Measurements from ENCODE around the gene ABCC2. TPM values are rescaled to one million over a fixed set of nuclear protein-coding genes. Genes with fewer than 3 reads are reported as not detected.

ABCC2 gene
- total and polyA plus RNA-seq, 2 experiments from 2014 or later = 0.45 to 2.4 TPM

DNA sequence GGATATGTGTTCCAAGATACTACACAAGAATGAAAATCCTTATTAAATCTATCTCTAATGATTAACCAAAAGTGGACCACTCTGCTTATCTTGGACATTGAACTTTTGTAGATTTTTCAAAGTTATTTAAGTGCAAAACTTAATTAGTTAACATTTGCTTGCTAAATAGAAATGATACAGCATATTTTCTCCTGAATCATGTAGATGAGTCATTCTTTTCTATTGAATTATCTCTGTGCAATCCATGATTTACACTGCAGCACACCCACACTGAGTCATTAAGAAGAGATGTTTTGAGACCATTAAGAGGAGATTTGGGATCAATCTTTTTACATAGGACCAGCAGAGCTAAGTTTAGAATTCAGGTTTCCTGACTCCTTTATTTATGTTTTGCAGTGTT, 6.6 kb upstream of the ABCC2 start (continued):
- TF ChIP-seq EZH2phosphoT487 (IDR thresholded peaks at IDR 0.05; ENCODE audit: unreplicated experiment) = no peak
- no peak for TF ChIP-seq JUNB (IDR thresholded peaks at IDR 0.05; ENCODE audit: unreplicated experiment)
- TF ChIP-seq, protein P1, sequence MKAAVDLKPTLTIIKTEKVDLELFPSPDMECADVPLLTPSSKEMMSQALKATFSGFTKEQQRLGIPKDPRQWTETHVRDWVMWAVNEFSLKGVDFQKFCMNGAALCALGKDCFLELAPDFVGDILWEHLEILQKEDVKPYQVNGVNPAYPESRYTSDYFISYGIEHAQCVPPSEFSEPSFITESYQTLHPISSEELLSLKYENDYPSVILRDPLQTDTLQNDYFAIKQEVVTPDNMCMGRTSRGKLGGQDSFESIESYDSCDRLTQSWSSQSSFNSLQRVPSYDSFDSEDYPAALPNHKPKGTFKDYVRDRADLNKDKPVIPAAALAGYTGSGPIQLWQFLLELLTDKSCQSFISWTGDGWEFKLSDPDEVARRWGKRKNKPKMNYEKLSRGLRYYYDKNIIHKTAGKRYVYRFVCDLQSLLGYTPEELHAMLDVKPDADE (IDR thresholded peaks at IDR 0.05) = no peak
- TF ChIP-seq, protein P2, sequence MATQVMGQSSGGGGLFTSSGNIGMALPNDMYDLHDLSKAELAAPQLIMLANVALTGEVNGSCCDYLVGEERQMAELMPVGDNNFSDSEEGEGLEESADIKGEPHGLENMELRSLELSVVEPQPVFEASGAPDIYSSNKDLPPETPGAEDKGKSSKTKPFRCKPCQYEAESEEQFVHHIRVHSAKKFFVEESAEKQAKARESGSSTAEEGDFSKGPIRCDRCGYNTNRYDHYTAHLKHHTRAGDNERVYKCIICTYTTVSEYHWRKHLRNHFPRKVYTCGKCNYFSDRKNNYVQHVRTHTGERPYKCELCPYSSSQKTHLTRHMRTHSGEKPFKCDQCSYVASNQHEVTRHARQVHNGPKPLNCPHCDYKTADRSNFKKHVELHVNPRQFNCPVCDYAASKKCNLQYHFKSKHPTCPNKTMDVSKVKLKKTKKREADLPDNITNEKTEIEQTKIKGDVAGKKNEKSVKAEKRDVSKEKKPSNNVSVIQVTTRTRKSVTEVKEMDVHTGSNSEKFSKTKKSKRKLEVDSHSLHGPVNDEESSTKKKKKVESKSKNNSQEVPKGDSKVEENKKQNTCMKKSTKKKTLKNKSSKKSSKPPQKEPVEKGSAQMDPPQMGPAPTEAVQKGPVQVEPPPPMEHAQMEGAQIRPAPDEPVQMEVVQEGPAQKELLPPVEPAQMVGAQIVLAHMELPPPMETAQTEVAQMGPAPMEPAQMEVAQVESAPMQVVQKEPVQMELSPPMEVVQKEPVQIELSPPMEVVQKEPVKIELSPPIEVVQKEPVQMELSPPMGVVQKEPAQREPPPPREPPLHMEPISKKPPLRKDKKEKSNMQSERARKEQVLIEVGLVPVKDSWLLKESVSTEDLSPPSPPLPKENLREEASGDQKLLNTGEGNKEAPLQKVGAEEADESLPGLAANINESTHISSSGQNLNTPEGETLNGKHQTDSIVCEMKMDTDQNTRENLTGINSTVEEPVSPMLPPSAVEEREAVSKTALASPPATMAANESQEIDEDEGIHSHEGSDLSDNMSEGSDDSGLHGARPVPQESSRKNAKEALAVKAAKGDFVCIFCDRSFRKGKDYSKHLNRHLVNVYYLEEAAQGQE (IDR thresholded peaks at IDR 0.05; ENCODE audit: unreplicated experiment) = no peak

DNA sequence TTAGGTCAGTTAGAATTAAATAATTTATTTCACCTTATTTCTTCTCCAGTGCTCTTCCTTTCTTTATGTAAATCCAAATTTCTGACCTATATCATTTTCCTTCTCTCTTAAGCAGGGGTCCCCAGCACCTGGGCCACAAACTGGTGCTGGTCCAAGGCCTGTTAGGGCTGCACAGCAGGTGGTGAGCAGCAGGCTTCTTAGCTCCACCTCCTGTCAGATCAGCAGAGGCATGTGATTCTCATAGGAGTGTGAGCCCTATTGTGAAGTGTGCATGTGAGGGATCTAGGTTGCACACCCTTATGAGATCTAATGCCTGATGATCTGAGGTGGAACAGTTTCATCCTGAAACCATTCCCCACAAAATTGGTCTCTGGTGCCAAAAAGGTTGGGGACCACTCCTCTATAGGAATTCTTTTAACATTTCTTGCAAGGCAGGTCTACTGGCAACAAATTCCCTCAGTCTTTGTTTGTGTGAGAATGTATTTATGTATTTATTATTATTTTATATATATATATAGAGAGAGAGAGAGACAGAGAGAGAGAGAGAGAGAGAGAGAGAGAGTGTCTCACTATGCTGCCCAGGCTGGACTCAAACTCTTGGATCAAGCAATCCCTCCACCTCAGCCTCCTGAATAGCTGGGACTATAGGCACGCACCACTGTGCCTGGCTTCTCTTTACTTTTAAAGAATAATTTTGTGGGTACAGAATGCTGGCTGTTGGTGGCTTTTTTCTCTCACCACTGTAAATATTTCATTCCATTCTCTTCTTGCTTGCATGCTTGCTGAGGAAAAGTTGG, 4.3 kb upstream of the ABCC2 start:
- H3K4me2 ChIP-seq = no peak overlapping the region
- Mint-ChIP-seq H3K4me3 (no peak overlapping the region), H3K27ac (no peak overlapping the region), H3K27me3 (ENCODE audit: insufficient read depth, low read depth, poor library complexity) (no peaks in the 10 kb centered on the region), H3K9me3 (no peaks in the 10 kb centered on the region), H3K36me3 (ENCODE audit: low read depth) (no peaks in the 10 kb centered on the region; the same call in 2 of the 3 replicates), H3K4me1 (peaks cover 13% of the 10 kb centered on the region)
- H3K79me2 ChIP-seq (replicated peaks; ENCODE audit: insufficient read depth) = no peaks in the 10 kb centered on the region
- H3K4me3 ChIP-seq = no peak overlapping the region
- H3F3A ChIP-seq (replicated peaks; ENCODE audit: low read depth) = no peaks in the 10 kb centered on the region
- H3K27ac ChIP-seq (ENCODE audit: low read depth) = no peak overlapping the region
- peak; percentile 59 for ATAC-seq
- no peaks in the 10 kb centered on the region for H3K9me2 ChIP-seq (ENCODE audit: insufficient read depth)
- no peaks in the 10 kb centered on the region for H3K36me3 ChIP-seq (ENCODE audit: insufficient read depth)
- H3K4me1 ChIP-seq (ENCODE audit: insufficient read depth) = peaks cover 3% of the 10 kb centered on the region; the same call in 1 of the 2 replicates
- H3K27me3 ChIP-seq (ENCODE audit: insufficient read depth) = no peaks in the 10 kb centered on the region
- H4K20me1 ChIP-seq (replicated peaks; ENCODE audit: insufficient read depth) = no peaks in the 10 kb centered on the region
- DNase-seq (ENCODE audit: low spot score) = peak; percentile 38
- no peak overlapping the region for H2AFZ ChIP-seq
- TF ChIP-seq, protein P3, sequence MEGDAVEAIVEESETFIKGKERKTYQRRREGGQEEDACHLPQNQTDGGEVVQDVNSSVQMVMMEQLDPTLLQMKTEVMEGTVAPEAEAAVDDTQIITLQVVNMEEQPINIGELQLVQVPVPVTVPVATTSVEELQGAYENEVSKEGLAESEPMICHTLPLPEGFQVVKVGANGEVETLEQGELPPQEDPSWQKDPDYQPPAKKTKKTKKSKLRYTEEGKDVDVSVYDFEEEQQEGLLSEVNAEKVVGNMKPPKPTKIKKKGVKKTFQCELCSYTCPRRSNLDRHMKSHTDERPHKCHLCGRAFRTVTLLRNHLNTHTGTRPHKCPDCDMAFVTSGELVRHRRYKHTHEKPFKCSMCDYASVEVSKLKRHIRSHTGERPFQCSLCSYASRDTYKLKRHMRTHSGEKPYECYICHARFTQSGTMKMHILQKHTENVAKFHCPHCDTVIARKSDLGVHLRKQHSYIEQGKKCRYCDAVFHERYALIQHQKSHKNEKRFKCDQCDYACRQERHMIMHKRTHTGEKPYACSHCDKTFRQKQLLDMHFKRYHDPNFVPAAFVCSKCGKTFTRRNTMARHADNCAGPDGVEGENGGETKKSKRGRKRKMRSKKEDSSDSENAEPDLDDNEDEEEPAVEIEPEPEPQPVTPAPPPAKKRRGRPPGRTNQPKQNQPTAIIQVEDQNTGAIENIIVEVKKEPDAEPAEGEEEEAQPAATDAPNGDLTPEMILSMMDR (conservative IDR thresholded peaks at IDR 0.05; ENCODE audit: low read depth in 2 of 2) = no peak
- TF ChIP-seq POLR2AphosphoS5 (IDR thresholded peaks at IDR 0.05; ENCODE audit: low read depth) = no peak
- no peak for TF ChIP-seq STAT1 (IDR thresholded peaks at IDR 0.05; ENCODE audit: unreplicated experiment)
- no peak for TF ChIP-seq EZH2 (IDR thresholded peaks at IDR 0.05; ENCODE audit: low read depth, unreplicated experiment)
- TF ChIP-seq CREB1 (CRISPR knock-in tag; IDR thresholded peaks at IDR 0.05; ENCODE audit: low read depth) = no peak
- TF ChIP-seq EZH2phosphoT487 (IDR thresholded peaks at IDR 0.05; ENCODE audit: unreplicated experiment) = no peak
- no peak for TF ChIP-seq ZNF114 (CRISPR knock-in tag; IDR thresholded peaks at IDR 0.05)
- TF ChIP-seq, protein P4, sequence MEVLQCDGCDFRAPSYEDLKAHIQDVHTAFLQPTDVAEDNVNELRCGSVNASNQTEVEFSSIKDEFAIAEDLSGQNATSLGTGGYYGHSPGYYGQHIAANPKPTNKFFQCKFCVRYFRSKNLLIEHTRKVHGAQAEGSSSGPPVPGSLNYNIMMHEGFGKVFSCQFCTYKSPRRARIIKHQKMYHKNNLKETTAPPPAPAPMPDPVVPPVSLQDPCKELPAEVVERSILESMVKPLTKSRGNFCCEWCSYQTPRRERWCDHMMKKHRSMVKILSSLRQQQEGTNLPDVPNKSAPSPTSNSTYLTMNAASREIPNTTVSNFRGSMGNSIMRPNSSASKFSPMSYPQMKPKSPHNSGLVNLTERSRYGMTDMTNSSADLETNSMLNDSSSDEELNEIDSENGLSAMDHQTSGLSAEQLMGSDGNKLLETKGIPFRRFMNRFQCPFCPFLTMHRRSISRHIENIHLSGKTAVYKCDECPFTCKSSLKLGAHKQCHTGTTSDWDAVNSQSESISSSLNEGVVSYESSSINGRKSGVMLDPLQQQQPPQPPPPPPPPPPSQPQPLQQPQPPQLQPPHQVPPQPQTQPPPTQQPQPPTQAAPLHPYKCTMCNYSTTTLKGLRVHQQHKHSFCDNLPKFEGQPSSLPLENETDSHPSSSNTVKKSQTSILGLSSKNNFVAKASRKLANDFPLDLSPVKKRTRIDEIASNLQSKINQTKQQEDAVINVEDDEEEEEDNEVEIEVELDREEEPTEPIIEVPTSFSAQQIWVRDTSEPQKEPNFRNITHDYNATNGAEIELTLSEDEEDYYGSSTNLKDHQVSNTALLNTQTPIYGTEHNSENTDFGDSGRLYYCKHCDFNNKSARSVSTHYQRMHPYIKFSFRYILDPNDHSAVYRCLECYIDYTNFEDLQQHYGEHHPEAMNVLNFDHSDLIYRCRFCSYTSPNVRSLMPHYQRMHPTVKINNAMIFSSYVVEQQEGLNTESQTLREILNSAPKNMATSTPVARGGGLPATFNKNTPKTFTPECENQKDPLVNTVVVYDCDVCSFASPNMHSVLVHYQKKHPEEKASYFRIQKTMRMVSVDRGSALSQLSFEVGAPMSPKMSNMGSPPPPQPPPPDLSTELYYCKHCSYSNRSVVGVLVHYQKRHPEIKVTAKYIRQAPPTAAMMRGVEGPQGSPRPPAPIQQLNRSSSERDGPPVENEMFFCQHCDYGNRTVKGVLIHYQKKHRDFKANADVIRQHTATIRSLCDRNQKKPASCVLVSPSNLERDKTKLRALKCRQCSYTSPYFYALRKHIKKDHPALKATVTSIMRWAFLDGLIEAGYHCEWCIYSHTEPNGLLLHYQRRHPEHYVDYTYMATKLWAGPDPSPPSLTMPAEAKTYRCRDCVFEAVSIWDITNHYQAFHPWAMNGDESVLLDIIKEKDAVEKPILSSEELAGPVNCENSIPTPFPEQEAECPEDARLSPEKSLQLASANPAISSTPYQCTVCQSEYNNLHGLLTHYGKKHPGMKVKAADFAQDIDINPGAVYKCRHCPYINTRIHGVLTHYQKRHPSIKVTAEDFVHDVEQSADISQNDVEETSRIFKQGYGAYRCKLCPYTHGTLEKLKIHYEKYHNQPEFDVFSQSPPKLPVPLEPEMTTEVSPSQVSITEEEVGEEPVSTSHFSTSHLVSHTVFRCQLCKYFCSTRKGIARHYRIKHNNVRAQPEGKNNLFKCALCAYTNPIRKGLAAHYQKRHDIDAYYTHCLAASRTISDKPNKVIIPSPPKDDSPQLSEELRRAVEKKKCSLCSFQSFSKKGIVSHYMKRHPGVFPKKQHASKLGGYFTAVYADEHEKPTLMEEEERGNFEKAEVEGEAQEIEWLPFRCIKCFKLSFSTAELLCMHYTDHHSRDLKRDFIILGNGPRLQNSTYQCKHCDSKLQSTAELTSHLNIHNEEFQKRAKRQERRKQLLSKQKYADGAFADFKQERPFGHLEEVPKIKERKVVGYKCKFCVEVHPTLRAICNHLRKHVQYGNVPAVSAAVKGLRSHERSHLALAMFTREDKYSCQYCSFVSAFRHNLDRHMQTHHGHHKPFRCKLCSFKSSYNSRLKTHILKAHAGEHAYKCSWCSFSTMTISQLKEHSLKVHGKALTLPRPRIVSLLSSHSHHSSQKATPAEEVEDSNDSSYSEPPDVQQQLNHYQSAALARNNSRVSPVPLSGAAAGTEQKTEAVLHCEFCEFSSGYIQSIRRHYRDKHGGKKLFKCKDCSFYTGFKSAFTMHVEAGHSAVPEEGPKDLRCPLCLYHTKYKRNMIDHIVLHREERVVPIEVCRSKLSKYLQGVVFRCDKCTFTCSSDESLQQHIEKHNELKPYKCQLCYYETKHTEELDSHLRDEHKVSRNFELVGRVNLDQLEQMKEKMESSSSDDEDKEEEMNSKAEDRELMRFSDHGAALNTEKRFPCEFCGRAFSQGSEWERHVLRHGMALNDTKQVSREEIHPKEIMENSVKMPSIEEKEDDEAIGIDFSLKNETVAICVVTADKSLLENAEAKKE (CRISPR knock-in tag; IDR thresholded peaks at IDR 0.05) = no peak
- no peak for TF ChIP-seq JUNB (IDR thresholded peaks at IDR 0.05; ENCODE audit: unreplicated experiment)
- no peak for TF ChIP-seq ZNF331 (CRISPR knock-in tag; IDR thresholded peaks at IDR 0.05; ENCODE audit: low read depth)

All from GM23338 (cell line).